ENCODE data around the gene TCF3.

- no peak for TF ChIP-seq CTCF (IDR thresholded peaks at IDR 0.05; ENCODE audit: control extremely low read depth in 1 of 3, insufficient read depth in 1 of 3, low read depth in 1 of 3, low read length in 3 of 3)
- no peak for TF ChIP-seq CEBPB (IDR thresholded peaks at IDR 0.05; ENCODE audit: low read depth, low read length)
- TF ChIP-seq ATF3 (IDR thresholded peaks at IDR 0.05; ENCODE audit: insufficient read depth, low read depth, low read length) = no peak
- no peak for TF ChIP-seq SP4 (IDR thresholded peaks at IDR 0.05; ENCODE audit: low read length)
These were observed 23.1 kb downstream of the TCF3 start for GRCh38 chr19:1629256-1629808.

Data from H1 (cell line).